M059J (cell line): Measurements from ENCODE around the gene PRPF8. TPM values are rescaled to one million over a fixed set of nuclear protein-coding genes. Genes with fewer than 3 reads are reported as not detected.
"Not testable (repeated sequence)": the region's sequence is repeated elsewhere in the genome, so short reads cannot be mapped to it uniquely, and the experiment has no call there.

Experiments
- DNase-seq: peaks from one replicate; pipeline ENCODE4 v3.0.0-alpha.2; 2012; ENCODE audit warnings: low read depth
- total RNA-seq: library from RNA; depleted of rRNA; stranded (reverse); fragments of >200 nt; shearing (Covaris generic); gene quantifications from 2 replicates; pipeline ENCODE4 v1.2.3, GENCODE V29; 2014

Gene PRPF8
- total RNA-seq, 1 experiment from 2014 or later: 92.8 TPM

DNA sequence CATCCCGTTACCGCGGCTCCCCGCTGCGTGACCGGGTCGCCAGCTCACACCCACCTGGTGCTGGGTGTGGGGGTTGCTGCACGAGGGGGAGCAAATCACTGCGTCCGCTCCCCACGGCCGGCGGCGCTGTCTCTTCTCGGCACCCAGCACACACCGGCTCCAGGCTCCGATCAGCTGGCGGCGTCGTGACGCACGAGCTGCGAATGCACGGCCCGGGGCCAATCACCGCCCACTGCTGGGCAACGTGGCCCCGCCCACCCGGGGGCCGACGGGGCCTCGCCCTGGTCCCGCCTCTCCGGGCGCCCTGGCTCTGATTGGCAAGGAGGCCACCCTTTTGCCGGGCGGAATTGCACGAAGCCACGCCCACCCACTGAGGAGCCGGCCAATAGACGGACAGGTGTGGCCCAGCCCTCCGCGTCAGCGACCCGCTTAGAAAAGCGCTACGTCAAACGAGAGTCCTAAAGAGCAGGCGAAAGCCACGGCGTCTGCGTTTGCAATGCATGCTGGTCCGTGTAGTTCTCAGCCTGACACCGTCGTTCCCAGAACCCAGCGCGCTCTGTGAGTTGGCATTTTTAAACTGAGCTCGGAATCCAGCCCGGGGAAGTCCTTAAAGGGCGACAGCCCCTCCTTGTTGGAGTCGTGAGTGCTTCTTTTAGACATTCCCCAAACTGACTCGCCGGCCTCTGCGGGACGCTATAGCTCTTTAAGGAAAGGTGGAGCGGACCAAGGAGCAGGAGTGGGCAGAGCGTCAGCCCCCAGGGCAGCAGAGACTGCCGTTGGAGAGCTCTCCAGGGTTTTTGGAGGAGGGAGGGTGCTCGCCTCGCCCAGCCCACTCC is 31.6 kb upstream of the PRPF8 start:
- DNase-seq: peak; percentile 100

DNA sequence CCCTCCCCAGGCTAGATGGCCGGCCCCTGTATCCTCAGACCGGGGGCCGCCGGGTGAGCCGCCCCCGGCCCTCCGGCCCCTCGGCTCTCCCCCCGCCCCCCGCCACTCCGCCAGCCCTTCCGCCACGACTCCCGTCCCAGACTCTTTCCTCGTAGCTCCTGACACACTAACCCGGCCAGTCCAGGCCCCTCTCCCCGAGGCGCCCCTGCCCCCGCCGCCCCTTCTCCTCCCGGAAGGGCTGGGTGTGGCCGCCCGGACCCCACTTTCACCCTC is 31.1 kb upstream of the PRPF8 start:
- no peak for DNase-seq

DNA sequence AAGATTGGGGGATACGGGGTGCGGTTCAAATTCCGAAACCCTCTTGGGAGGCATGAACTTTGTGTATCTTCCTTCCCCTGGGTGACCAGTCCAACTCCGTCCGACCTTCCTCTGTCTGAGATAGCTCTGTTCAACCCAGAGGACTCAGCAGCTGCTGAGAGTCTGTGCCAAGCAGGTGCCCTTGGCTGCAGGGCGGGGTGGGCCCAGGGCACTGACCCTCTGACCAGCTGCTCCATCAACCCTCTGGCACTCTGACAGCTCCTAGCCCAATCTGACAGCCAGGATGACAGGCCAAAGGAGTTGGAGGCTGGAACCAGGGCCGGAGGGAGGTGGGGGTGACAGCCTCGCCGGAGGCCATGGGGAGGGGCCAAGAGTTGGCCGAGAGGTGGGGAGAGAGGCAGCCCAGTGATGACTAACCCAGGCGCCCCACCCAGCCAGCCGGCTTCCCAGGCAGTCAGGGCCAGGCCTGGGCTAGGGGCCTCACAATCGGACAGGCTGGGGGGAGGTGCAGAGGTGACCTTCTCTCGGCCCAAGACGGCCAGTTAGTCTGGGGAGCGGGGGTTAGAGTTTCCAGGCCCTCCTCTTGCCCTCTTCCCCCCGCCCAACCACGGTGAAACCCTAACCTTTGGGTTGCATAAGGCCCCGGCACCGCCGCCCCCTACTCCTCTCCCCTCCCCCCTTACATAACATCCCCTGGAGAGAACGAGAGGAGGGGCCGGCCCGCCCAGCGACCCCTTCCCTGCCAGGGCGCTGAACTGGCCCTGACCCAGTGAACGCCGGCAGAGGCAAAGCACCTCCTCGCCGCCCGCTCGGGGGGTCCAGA is 30.5 kb upstream of the PRPF8 start:
- peak; percentile 92 for DNase-seq

DNA sequence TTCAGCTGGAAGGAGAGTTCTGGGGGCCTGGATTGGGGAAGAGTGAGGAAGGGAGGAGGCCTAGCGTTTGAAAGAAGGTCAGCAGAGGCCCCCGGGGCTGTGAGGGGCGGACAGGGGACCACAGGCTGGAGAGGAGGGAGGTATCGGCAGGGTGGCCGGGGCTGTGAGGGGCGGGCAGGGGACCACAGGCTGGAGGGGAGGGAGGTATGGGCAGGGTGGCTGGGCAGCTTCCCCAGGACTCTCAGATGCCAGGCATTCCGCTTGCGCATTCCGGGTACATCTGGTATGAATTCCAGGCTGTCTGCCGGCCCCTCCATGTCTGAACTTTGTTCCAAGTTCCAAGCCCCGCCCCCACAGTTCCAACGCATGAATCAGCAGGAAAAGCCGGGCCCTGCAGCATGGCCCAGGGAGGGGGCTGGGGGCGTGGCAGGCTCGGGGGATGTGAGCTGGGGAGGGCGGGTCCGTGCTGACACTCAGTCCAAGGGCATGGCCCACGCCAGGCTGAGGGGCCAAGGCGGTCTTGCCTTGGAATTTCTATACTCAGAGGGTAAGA is 29.8 kb upstream of the PRPF8 start:
- DNase-seq: peak; percentile 96

DNA sequence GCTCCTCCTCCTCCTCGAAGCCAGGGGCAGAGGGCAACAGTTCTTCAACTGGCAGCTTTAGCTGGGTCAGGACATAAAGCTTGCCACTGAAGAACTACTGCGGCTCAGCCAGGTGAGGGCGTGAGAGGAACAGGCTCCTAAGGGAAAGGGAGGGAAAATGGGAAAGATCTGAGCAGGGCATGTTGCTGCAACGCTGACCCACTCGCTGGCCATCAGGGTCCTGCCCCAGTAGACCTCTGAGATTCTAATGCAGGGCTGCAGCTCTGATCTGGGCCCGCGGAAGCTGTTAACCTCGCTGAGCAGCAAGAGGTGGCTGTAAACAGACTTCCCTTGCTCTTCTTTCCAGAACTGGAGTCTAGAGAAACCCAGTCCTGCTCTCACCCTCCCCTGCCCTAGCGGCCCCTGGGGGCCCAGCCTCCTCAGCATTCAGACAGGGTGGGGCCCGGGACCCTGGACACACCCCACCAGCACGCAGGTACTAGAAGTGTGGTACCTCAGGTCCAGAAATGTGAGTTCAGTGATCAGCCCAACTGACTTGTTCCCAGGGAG is 29.3 kb upstream of the PRPF8 start:
- peak; percentile 9 for DNase-seq

DNA sequence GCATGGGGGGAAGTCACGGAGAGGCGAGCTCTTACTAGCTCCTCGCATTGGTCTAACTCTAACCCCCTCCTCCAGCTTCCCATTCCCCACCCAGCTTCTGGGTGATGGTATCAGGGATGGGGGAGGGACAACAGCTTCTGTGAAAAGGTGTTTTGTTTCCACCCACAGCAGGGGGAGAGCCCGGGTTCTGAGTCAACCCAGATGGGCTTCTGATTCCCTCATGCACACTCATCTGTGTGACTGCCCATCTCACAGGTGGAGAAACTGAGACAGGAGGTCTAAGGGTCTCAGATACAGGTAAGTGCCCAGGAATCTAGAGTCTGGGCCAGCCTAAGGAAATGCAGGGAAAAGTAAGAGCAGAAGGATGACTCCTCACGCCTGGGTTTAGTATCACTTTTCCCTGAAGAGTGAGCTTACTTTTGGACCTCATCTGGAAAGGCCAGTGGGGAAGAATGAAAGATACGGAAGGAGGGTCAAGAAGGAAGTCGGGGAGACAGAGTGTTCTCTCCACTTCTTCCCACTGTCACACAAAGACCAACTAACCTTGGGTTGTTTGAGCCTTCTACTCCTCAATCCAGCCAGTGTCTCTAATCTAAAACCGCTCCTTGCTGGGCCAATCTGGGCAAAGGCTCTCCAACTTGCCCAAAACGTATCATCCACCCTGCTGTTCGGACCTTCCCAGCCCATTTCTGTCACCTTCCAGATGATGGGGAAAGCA is 28.7 kb upstream of the PRPF8 start:
- no peak for DNase-seq

DNA sequence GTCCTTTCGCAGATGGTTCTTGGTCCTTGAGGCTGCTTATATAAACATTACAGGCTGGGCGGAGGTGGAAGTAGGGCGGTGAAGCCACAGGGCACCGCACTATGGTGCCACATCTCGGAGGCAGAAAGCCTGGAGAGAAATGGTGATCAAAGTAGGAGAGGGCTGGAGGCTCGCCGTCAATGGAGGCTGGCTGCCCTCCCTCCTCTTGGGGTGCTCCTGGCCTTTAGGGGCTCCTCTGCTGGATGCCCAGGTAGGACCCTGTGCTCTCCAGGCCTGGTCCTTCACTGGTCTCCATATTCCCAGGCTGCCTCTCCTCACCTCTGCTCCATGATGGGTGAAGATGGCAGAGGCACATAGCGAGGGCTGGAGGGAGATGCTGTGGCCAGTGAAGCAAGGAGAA is 27.6 kb upstream of the PRPF8 start:
- no peak for DNase-seq

DNA sequence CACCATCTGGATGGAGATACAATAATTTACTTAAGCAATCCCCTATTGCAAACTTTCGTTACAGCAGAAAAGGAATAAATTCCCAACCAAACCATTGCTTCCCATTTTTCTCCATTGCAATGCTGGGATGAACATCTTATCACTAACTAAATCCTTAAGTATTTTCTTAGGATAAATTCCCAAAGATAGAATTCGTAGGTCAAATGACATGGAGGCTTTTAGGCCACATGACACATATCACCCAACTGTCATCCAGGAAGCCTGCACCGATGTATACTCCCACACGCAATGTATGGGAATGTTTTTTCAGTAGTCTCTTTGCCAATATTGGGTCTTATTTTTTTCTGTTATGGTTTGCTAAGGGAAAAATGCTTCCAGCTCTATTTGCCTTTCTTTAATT is 27.1 kb upstream of the PRPF8 start:
- DNase-seq: no peak

DNA sequence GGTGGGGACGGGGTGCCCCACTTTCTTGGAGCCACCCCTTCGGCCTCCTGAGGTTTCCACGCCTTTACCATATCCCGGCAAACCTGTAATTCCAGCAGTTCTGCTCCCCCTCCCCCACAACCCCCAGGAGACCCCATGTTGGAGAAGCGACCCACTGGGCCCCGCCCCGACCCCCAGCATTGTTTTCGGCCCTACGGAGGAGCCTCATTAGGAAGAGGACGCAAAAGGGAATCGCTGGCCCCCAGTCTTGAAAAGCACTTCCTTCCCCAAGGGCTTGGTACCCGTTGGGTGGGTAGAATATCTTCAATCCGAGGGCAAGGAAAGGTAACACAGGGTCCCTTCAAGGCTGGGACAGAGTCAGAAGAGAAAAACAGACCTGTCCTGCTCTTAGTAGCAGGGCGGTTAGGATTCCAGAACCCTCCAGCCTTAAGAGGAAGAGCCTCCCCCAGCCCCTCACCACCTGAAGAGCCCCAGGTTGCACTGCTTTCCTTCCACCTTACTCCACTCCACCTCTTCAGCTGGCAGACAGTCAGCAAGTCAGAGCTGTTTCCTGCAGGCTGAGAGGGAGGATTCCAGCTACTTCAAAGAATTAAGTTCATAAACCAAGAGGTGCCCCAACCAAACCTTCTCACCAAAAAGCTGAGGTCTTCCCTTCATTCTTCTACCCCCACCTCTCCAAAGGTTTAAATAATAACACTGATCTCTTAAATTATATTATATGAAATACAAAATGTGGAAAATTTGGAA is 26.3 kb upstream of the PRPF8 start:
- DNase-seq: peak; percentile 57

DNA sequence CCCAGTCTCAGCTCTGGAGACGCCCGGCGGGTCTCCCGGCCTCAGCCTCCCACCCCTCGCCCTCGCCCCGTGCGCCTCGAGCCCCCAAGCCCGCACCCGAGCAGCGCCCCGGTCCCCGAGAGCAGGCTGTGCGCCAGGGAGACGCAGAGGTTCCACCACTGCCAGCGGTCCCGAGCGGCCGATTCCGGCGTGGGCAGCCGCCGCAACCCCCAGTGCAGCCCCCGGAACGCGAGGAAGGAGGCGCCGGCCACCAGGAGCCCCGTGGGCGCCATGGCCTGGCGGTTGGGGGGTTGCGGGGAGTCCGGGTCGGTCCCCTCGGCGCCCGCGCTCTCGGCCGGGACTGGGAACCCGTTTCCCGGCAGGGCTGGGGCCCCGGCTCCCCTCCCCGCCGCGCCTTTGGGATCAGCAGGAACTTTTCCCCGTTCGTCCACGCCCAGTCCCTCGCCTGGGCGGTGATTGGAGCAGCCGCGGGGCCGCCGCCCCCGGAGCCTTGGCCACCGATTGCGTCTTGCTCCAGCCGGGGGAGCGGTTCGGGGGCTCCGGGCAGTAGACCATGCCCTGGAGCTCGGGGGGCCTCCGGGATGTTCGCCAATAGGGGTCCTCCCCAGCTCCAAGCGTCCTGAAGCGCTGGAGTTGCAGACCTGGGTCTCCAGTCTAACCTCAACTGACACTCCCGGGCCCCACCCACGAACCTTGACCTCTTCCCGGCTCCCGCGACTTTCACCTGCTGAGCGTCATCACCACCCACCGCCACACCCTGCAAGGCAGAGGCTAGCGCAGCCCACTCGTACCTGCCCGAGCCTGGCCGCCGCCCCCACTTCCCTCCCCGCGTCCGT is 25.5 kb upstream of the PRPF8 start, which contains the start of gene TLCD2:
TLCD2 (minus strand) TSS at position 407 of the 836 bp plus-strand sequence; CDS start at position 272, 135 bp downstream.
- DNase-seq: peak; percentile 65

DNA sequence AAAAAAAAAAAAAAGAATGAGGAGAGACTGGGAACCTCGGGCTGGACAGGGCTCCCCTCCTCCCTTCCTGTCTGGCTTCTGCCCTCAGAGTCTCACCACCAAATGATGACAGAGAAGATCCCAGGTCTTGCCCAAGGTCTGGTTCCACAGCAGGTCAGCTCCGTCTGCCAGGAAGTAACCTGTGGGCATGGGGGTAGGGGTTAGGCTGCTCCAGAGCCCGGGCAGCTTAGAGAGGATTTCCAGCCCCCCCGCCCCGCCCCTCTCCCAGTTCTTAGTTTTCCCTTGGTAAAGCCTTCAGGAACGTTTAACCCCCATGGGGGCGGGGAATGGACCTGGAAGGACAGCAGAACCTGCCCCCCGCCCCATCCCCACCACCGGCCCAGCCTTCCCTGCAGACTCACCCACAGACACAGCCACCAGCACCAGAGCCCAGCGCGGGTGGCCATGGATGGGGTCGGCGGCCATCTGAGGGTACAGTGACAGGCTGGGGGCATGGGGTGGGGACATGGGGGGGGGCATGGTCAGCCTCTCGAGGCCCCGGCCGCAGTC is 24.8 kb upstream of the PRPF8 start:
- DNase-seq: peak; percentile 21

DNA sequence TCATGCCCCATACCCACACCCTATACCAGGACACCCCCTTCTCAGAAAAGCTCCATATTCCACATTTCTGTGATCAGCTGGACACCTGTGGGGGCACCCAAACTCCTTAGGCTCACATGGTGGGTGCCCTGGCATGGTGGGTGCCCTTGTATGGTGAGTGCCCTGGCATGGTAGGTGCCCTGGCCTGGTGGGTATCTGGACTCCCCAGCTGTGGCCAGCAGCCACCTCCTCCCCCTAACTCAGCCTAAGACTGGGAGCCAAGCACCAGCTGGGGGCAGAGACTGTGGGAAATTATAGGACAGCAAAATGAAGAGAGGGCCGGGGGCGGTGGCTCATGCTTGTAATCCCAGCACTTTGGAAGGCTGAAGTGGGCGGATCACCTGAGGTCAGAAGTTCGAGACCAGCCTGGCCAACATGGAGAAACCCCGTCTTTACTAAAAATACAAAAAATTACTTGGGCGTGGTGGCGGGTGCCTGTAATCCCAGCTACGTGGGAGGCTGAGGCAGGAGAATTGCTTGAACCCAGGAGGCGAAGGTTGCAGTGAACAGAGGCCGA is 24.2 kb upstream of the PRPF8 start:
- not testable (repeated sequence) for DNase-seq

DNA sequence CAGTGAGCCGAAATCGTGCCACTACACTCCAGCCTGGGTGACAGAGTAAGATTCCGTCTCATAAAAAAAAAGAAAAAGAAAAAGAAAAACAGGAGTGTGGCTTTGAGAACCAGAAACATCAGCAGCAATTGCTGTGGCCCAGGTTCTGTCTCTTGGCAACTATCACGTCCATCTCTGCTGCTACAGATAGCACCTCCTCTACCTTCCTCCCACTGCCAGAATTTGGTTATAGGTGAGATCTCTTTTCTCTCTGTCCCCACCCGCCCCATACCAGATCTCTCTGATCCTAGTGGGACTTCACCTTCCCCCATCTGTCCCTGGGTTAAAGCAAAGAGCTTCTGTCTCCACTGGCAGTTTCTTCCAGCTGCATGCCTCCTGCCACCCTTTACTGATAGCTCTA is 22.4 kb upstream of the PRPF8 start:
- no peak for DNase-seq

DNA sequence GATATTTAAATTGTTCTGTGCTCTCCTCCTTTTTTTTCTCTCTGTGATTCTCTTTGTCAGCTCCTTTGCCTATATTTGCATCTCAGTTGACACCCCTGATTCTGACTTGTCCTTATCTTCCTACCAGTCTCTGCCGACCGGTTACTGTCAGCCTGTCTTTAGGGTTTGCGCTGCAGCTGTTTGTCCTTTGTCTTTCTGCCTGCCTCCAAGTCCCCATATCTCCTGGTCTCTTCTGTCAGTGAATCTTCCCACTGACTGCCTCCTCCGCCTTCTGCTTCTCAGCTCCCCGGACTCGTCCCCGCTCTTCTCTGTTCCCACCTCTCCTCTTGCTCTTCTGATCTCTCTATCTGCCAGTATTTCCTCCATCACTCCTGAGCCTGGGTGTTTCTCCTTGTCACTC is 20.3 kb upstream of the PRPF8 start:
- no peak for DNase-seq

DNA sequence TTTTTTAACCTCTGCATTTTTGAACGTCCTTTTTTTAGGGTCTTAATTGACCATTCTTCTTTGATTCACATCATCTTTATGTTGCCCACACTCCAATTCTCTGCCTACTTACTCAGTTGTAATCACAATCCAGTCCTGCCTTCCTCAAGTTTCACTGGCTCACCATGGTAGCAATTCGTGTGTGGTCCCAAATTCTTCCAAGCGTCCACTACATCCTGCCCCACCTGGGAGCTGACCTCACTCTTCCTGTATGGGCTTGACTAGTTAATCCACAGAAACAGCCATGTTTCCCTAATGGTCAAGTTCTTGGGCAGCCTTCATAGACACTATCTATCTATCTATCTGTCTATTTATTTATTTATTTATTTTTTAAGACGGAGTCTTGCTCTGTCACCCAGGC is 18.4 kb upstream of the PRPF8 start:
- DNase-seq: peak; percentile 61

DNA sequence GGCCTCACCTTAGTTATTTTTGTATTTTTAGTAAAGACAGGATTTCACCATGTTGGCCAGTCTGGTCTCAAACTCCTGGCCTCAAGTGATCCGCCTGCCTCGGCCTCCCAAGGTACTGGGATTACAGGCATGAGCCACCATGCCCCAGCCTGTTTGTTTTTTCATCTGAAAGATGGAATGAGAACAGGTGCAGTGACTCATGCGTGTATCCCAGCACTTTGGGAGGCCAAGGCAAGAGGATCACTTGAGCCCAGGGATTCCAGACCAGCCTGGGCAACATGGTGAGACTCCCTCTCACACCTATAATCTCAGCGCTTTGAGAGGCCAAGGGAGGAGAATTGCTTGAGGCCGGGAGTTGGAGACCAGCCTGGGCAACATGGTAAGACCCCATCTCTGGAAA is 15.2 kb upstream of the PRPF8 start:
- DNase-seq: not testable (repeated sequence)

DNA sequence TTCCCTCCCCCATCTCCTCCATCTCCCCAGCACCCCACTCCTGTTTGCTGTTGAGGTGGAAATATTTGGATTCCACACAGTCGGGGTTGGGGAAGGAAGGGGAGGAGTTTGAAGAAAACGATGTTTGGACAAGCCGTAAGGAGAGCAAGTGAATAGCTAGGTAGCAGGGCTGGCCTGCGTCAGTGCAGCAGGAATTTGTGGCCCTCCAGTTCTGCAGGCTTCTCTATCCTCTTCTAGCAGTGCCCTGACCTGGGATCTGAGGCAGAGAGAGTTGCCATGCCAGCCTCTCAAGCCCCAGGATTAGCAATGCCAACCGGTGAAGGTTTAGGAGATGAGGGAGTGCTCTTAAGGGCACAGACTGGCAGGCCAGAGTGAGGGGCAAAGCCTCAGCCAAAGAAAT is 13.0 kb upstream of the PRPF8 start:
- no peak for DNase-seq

DNA sequence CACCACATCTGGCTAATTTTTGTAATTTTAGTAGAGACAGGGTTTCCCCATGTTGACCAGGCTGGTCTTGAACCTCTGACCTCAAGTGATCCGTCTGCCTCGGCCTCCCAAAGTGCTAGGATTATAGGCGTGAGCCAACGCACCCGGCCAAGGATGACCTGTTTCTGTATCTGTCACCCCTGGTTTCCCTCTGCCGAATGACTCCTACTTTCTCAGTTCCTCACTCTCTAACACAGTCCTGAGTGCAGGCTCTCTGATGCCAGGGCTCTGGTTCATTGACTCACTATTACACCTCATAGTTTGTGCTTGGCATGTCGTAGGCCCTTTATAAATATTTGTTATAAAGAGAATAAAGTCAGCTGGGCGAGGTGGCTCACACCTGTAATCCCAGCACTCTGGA is 10.7 kb upstream of the PRPF8 start:
- DNase-seq: no peak

DNA sequence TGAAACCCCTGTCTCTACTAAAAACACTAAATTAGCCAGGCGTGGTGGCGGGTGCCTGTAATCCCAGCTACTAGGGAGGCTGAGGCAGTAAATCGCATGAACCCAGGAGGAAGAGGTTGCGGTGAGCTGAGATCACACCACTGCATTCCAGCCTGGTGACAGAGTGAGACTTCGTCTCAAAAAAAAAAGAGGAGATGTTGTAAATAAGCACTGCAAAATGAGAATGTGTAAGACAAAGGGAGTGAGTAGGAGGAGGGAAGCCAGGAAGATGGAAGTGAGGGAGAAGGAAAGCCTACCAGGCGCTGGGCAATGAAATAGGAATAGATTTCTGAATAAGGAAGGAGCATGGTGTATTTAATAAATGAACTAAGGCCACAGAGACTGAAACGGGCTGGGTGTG is 8.7 kb upstream of the PRPF8 start:
- peak; percentile 37 for DNase-seq
